RWPE2 (cell line): ENCODE measurements around the gene KIF16B.

Source experiments
- ATAC-seq: fragments of 200-7000 bp; cut with Tn5 transposase; 3 replicates; pipeline ENCODE4 v1.9.1; 2021; ENCODE audit warnings: low read depth
- DNase-seq: peaks from one replicate; pipeline ENCODE4 v3.0.0-alpha.2; 2020; ENCODE audit warnings: low spot score
- H3K27ac ChIP-seq: fragments of 450-650 bp; 2 replicates; pipeline ENCODE4 v1.5.1; 2017; ENCODE audit warnings: mild to moderate bottlenecking; ENCODE audit not compliant: poor library complexity, severe bottlenecking
- H3K27me3 ChIP-seq: fragments of 250-450 bp; sonication (Bioruptor Pico); 2 replicates; pipeline ENCODE4 v1.5.1; 2021; ENCODE audit warnings: mild to moderate bottlenecking, moderate library complexity; ENCODE audit not compliant: insufficient read depth, poor library complexity, severe bottlenecking
- H3K36me3 ChIP-seq: fragments of 250-450 bp; sonication (Bioruptor Pico); 2 replicates; pipeline ENCODE4 v1.5.1; 2020; ENCODE audit warnings: low read depth, mild to moderate bottlenecking, moderate library complexity
- H3K4me1 ChIP-seq: fragments of 250-450 bp; sonication (Bioruptor Pico); 2 replicates; pipeline ENCODE4 v1.5.1; 2021; ENCODE audit warnings: mild to moderate bottlenecking, moderate library complexity; ENCODE audit not compliant: insufficient read depth, poor library complexity, severe bottlenecking
- H3K4me3 ChIP-seq: fragments of 250-450 bp; sonication (Bioruptor Pico); 2 replicates; pipeline ENCODE4 v1.5.1; 2021; ENCODE audit warnings: mild to moderate bottlenecking, moderate library complexity; ENCODE audit not compliant: severe bottlenecking
- H3K9me3 ChIP-seq: fragments of 250-450 bp; sonication (Bioruptor Pico); 2 replicates; pipeline ENCODE4 v1.5.1; 2021; ENCODE audit warnings: mild to moderate bottlenecking, moderate library complexity; ENCODE audit not compliant: severe bottlenecking
- TF ChIP-seq, protein P1 (sequence below): fragments of 450-650 bp; IDR thresholded peaks from one replicate; pipeline ENCODE4 v1.5.1; 2017; ENCODE audit warnings: mild to moderate bottlenecking, moderate library complexity; ENCODE audit not compliant: poor library complexity, severe bottlenecking

Gene KIF16B

DNA sequence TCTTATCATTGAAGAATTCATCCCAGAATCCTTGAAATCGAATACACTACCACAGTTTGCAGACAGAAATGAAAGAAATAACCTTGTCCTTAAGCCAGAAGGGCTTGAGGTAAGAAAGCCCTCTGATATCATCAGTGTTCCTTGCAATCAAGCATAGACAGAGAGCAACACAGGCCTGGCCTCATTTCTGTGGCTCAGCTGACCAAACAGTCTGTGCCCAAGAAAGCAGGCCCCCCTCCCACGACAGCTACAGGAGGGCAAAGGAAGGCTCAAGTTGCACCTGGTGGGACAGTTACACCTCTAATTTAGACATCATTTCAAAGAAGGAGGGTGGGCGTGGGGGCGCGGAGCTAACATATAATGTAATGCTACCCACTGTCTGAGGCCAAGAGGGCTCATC is 21.6 kb downstream of the KIF16B start:
- Histone ChIP-seq H3K9me3 (no peaks in the 10 kb centered on the region), H3K4me3 (no peak overlapping the region), H3K27ac (no peak overlapping the region), H3K27me3 (no peaks in the 10 kb centered on the region), H3K36me3 (no peaks in the 10 kb centered on the region), H3K4me1 (peaks cover 15% of the 10 kb centered on the region)
- TF ChIP-seq, protein P1, sequence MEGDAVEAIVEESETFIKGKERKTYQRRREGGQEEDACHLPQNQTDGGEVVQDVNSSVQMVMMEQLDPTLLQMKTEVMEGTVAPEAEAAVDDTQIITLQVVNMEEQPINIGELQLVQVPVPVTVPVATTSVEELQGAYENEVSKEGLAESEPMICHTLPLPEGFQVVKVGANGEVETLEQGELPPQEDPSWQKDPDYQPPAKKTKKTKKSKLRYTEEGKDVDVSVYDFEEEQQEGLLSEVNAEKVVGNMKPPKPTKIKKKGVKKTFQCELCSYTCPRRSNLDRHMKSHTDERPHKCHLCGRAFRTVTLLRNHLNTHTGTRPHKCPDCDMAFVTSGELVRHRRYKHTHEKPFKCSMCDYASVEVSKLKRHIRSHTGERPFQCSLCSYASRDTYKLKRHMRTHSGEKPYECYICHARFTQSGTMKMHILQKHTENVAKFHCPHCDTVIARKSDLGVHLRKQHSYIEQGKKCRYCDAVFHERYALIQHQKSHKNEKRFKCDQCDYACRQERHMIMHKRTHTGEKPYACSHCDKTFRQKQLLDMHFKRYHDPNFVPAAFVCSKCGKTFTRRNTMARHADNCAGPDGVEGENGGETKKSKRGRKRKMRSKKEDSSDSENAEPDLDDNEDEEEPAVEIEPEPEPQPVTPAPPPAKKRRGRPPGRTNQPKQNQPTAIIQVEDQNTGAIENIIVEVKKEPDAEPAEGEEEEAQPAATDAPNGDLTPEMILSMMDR, result no peak
- ATAC-seq (no peak), DNase-seq (no peak)

- TF ChIP-seq, protein P1, result no peak
- Histone ChIP-seq H3K36me3 (no peaks in the 10 kb centered on the region), H3K4me1 (no peaks in the 10 kb centered on the region), H3K9me3 (no peaks in the 10 kb centered on the region), H3K27ac (no peak overlapping the region), H3K4me3 (no peak overlapping the region), H3K27me3 (no peaks in the 10 kb centered on the region)
- no peak for ATAC-seq
- no peak for DNase-seq
Observed at GRCh38 chr20:16548068-16548672, 25.1 kb downstream of the KIF16B start.

- no peaks in the 10 kb centered on the region for H3K36me3 ChIP-seq
- no peak for ATAC-seq
- TF ChIP-seq, protein P1, result no peak
- no peaks in the 10 kb centered on the region for H3K27me3 ChIP-seq
- no peaks in the 10 kb centered on the region for H3K9me3 ChIP-seq
- DNase-seq, result no peak
- H3K4me1 ChIP-seq, result no peaks in the 10 kb centered on the region
- no peak overlapping the region for H3K27ac ChIP-seq
- H3K4me3 ChIP-seq, result no peak overlapping the region
Observed at GRCh38 chr20:16544949-16545348, 28.3 kb downstream of the KIF16B start.

DNA sequence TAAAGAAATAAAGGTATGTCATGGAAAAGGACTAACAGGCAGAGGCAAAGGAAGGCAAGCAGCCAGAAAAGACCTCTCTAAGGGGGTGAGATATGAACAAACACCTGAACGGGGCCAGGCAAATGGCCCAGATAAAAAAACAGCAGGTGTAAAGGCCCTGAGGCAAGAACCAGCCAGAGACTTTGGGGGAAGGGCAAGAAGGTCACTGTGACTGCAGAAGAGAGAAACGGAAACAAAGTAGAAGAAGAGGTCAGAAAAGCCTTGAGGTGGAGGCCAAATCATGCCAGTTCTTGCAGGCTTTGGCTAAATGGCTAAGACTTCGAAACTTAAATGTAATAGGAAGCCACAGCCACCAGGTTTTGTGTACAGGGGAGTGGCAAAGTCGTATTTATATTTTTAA is 30.8 kb downstream of the KIF16B start:
- Histone ChIP-seq H3K27ac (no peak overlapping the region), H3K9me3 (no peaks in the 10 kb centered on the region), H3K36me3 (no peaks in the 10 kb centered on the region), H3K27me3 (no peaks in the 10 kb centered on the region), H3K4me1 (no peaks in the 10 kb centered on the region), H3K4me3 (no peak overlapping the region)
- DNase-seq (no peak), ATAC-seq (no peak)
- TF ChIP-seq, protein P1, result no peak

DNA sequence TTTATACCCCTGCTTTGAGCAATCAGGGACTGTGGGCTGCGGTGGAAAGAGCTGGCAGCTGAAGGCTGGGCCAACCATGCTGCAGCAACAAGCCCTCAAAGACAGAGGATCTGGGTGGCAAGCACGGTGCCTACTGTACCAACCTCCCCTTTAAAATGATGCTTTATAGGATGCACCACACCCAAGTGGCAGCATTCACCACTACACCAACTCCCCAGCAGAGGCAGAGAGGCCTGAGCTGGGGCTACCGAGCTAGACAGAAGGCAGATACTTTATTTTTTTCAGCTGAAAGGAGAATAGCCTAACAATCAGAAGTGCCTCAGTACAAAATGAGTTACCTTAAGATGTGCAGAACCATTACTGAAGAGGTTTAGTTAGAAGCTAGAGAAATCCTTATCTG is 31.4 kb downstream of the KIF16B start:
- ATAC-seq, result no peak
- no peaks in the 10 kb centered on the region for H3K27me3 ChIP-seq
- no peak for DNase-seq
- H3K36me3 ChIP-seq, result no peaks in the 10 kb centered on the region
- H3K4me3 ChIP-seq, result no peak overlapping the region
- H3K4me1 ChIP-seq, result no peaks in the 10 kb centered on the region
- no peaks in the 10 kb centered on the region for H3K9me3 ChIP-seq
- H3K27ac ChIP-seq, result no peak overlapping the region
- TF ChIP-seq, protein P1, result no peak
